Tibial nerve (tissue), 3 donors: ENCODE results near the gene EEA1.

Source experiments
- POLR2A ChIP-seq, 2 donors: fragments of 450-650 bp; IDR thresholded peaks; one replicate each; pipeline ENCODE4 v1.6.1; 2017; ENCODE audit warnings: antibody characterized with exemption in 2 of 2, mild to moderate bottlenecking in 2 of 2, moderate library complexity in 2 of 2
- TF ChIP-seq, protein P1 (sequence below), 5 experiments: fragments of 200-600 bp in 3 of 5; fragments of 450-650 bp in 2 of 5; sonication (generic) in 3 of 5; IDR thresholded peaks; one replicate each; pipeline ENCODE4 v1.5.1; 2016 to 2019; ENCODE audit warnings: antibody characterized with exemption in 5 of 5, mild to moderate bottlenecking in 3 of 5, moderate library complexity in 2 of 5

DNA sequence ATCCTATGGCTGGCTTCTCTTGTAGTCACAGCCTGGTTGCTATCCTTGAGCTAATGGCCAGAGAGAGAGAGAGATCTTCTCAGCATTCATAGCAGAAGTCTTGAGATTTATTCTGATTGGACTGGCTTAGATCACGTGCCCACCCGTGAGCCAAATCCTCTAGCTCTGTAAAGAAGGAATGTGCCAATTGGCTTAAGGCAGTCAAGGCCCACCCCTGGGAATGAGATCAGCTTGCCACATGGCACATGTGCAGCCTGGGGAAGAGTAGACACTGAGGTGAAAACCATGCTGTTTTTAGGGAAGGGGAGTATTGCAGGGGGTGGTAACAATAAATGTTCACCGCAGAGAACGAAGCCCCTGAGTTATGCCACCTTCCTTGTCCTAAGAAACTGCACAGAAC lies 190.0 kb downstream of the EEA1 start:
- TF ChIP-seq, protein P1, sequence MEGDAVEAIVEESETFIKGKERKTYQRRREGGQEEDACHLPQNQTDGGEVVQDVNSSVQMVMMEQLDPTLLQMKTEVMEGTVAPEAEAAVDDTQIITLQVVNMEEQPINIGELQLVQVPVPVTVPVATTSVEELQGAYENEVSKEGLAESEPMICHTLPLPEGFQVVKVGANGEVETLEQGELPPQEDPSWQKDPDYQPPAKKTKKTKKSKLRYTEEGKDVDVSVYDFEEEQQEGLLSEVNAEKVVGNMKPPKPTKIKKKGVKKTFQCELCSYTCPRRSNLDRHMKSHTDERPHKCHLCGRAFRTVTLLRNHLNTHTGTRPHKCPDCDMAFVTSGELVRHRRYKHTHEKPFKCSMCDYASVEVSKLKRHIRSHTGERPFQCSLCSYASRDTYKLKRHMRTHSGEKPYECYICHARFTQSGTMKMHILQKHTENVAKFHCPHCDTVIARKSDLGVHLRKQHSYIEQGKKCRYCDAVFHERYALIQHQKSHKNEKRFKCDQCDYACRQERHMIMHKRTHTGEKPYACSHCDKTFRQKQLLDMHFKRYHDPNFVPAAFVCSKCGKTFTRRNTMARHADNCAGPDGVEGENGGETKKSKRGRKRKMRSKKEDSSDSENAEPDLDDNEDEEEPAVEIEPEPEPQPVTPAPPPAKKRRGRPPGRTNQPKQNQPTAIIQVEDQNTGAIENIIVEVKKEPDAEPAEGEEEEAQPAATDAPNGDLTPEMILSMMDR (IDR thresholded peaks at IDR 0.05): no peak
- no peak for TF ChIP-seq POLR2A (IDR thresholded peaks at IDR 0.05)
